ENCODE results near the gene TCF4.

TCF4 gene

GRCh38 chr18:55489034-55489986 is 98.7 kb downstream of the TCF4 start:
- TF ChIP-seq CTCF (IDR thresholded peaks at IDR 0.05; ENCODE audit: poor library complexity, severe bottlenecking) = no peak
- H3K9me3 ChIP-seq (ENCODE audit: severe bottlenecking) = no peaks in the 10 kb centered on the region
- no peaks in the 10 kb centered on the region for H3K27me3 ChIP-seq (ENCODE audit: insufficient read depth, poor library complexity, severe bottlenecking)
- ATAC-seq (ENCODE audit: low read depth) (no peak), DNase-seq (ENCODE audit: low spot score) (no peak)
- H3K4me3 ChIP-seq (ENCODE audit: severe bottlenecking) = no peak overlapping the region
- no peaks in the 10 kb centered on the region for H3K4me1 ChIP-seq (ENCODE audit: insufficient read depth, poor library complexity, severe bottlenecking)
- H3K36me3 ChIP-seq (ENCODE audit: low read depth) = no peaks in the 10 kb centered on the region
- no peak overlapping the region for H3K27ac ChIP-seq (ENCODE audit: poor library complexity, severe bottlenecking)

GRCh38 chr18:55488473-55488872 is 99.5 kb downstream of the TCF4 start:
- H3K9me3 ChIP-seq (ENCODE audit: severe bottlenecking) = no peaks in the 10 kb centered on the region
- no peak overlapping the region for H3K4me3 ChIP-seq (ENCODE audit: severe bottlenecking)
- ATAC-seq (ENCODE audit: low read depth) (no peak), DNase-seq (ENCODE audit: low spot score) (no peak)
- TF ChIP-seq CTCF (IDR thresholded peaks at IDR 0.05; ENCODE audit: poor library complexity, severe bottlenecking) = no peak
- H3K36me3 ChIP-seq (ENCODE audit: low read depth) = no peaks in the 10 kb centered on the region
- no peak overlapping the region for H3K27ac ChIP-seq (ENCODE audit: poor library complexity, severe bottlenecking)
- no peaks in the 10 kb centered on the region for H3K4me1 ChIP-seq (ENCODE audit: insufficient read depth, poor library complexity, severe bottlenecking)
- H3K27me3 ChIP-seq (ENCODE audit: insufficient read depth, poor library complexity, severe bottlenecking) = no peaks in the 10 kb centered on the region

GRCh38 chr18:55487997-55488396 is 100.0 kb downstream of the TCF4 start:
- TF ChIP-seq CTCF (IDR thresholded peaks at IDR 0.05; ENCODE audit: poor library complexity, severe bottlenecking) = no peak
- DNase-seq (ENCODE audit: low spot score) (no peak), ATAC-seq (ENCODE audit: low read depth) (no peak)
- H3K36me3 ChIP-seq (ENCODE audit: low read depth) = no peaks in the 10 kb centered on the region
- H3K4me1 ChIP-seq (ENCODE audit: insufficient read depth, poor library complexity, severe bottlenecking) = no peaks in the 10 kb centered on the region
- H3K27me3 ChIP-seq (ENCODE audit: insufficient read depth, poor library complexity, severe bottlenecking) = no peaks in the 10 kb centered on the region
- no peak overlapping the region for H3K27ac ChIP-seq (ENCODE audit: poor library complexity, severe bottlenecking)
- H3K4me3 ChIP-seq (ENCODE audit: severe bottlenecking) = no peak overlapping the region
- H3K9me3 ChIP-seq (ENCODE audit: severe bottlenecking) = no peaks in the 10 kb centered on the region

GRCh38 chr18:55486936-55487335 is 101.1 kb downstream of the TCF4 start:
- DNase-seq (ENCODE audit: low spot score) (no peak), ATAC-seq (ENCODE audit: low read depth) (no peak)
- no peaks in the 10 kb centered on the region for H3K36me3 ChIP-seq (ENCODE audit: low read depth)
- H3K9me3 ChIP-seq (ENCODE audit: severe bottlenecking) = no peaks in the 10 kb centered on the region
- no peak overlapping the region for H3K27ac ChIP-seq (ENCODE audit: poor library complexity, severe bottlenecking)
- no peak for TF ChIP-seq CTCF (IDR thresholded peaks at IDR 0.05; ENCODE audit: poor library complexity, severe bottlenecking)
- no peak overlapping the region for H3K4me3 ChIP-seq (ENCODE audit: severe bottlenecking)
- H3K27me3 ChIP-seq (ENCODE audit: insufficient read depth, poor library complexity, severe bottlenecking) = no peaks in the 10 kb centered on the region
- H3K4me1 ChIP-seq (ENCODE audit: insufficient read depth, poor library complexity, severe bottlenecking) = no peaks in the 10 kb centered on the region

- DNase-seq (ENCODE audit: low spot score) (no peak), ATAC-seq (ENCODE audit: low read depth) (no peak)
- no peak overlapping the region for H3K27ac ChIP-seq (ENCODE audit: poor library complexity, severe bottlenecking)
- no peaks in the 10 kb centered on the region for H3K36me3 ChIP-seq (ENCODE audit: low read depth)
- H3K9me3 ChIP-seq (ENCODE audit: severe bottlenecking) = no peaks in the 10 kb centered on the region
- H3K4me3 ChIP-seq (ENCODE audit: severe bottlenecking) = no peak overlapping the region
- no peak for TF ChIP-seq CTCF (IDR thresholded peaks at IDR 0.05; ENCODE audit: poor library complexity, severe bottlenecking)
- H3K4me1 ChIP-seq (ENCODE audit: insufficient read depth, poor library complexity, severe bottlenecking) = no peaks in the 10 kb centered on the region
- no peaks in the 10 kb centered on the region for H3K27me3 ChIP-seq (ENCODE audit: insufficient read depth, poor library complexity, severe bottlenecking)
These were observed 102.3 kb downstream of the TCF4 start for GRCh38 chr18:55485666-55486065.
